A549 (cell line): ENCODE data around the gene ZNRF2. TPM values are rescaled to one million over a fixed set of nuclear protein-coding genes. Genes with fewer than 3 reads are reported as not detected.

Experiments used
- ATAC-seq, 2 experiments: fragments of 200-7000 bp in 1 of 2; fragments of >200 bp in 1 of 2; cut with Nextera tagmentation in 1 of 2; cut with Tn5 transposase in 1 of 2; 3 replicates each; pipeline versions ENCODE4 v1.8.0 to v1.9.1; 2018 to 2020; ENCODE audit warnings: mild to moderate bottlenecking in 1 of 2, moderate library complexity in 1 of 2
- CTCF ChIA-PET: fragments of 300-600 bp; sonication (Branson Sonifier 250); formaldehyde crosslinking; extraction: SDS; loops from one replicate; lab custom pipeline; 2021; ENCODE audit warnings: antibody characterized with exemption, inconsistent platforms; lab: Yijun Ruan, JAX
- POLR2A ChIA-PET: fragments of 350-600 bp; formaldehyde crosslinking; extraction: SDS; loops from one replicate; lab custom pipeline; 2021; ENCODE audit warnings: antibody characterized with exemption, inconsistent platforms; lab: Yijun Ruan, JAX
- DNase-seq, 2 experiments: peaks; one replicate each; pipeline versions ENCODE4 v3.0.0 to v3.0.0-alpha.2; 2011 to 2016; ENCODE audit warnings: low read depth in 1 of 2, low spot score in 1 of 2
- FAIRE-seq: peaks from 2 replicates; lab custom pipeline; 2011; peaks lifted over from hg19 to GRCh38; lab: Jason Lieb, UNC
- H3K27ac ChIP-seq, 2 experiments: fragments of >200 bp; sonication (Bioruptor Twin); formaldehyde crosslinking; 3 replicates each; pipeline ENCODE4 v1.5.1; 2016 to 2017
- H3K4me1 ChIP-seq: fragments of >200 bp; sonication (Bioruptor Twin); formaldehyde crosslinking; 3 replicates; pipeline ENCODE4 v1.6.1; 2016
- H3K4me2 ChIP-seq: fragments of >200 bp; sonication (Bioruptor Twin); formaldehyde crosslinking; 3 replicates; pipeline ENCODE4 v1.6.1; 2016
- H3K4me3 ChIP-seq: fragments of >200 bp; sonication (Bioruptor Twin); formaldehyde crosslinking; 3 replicates; pipeline ENCODE4 v1.5.1; 2016
- H3K9me3 ChIP-seq: fragments of >200 bp; sonication (Bioruptor Twin); formaldehyde crosslinking; 3 replicates; pipeline ENCODE4 v1.6.1; 2016
- BCL3 ChIP-seq: fragments of >200 bp; sonication (Bioruptor Twin); formaldehyde crosslinking; IDR thresholded peaks from 3 replicates; pipeline ENCODE4 v1.6.1; 2016
- CEBPB ChIP-seq, 2 experiments: fragments of >200 bp in 1 of 2; sonication (Bioruptor Twin) in 1 of 2; formaldehyde crosslinking in 1 of 2; IDR thresholded peaks; 2 replicates each; pipeline ENCODE4 v1.6.1; 2012 to 2016
- CTCF ChIP-seq: fragments of >200 bp; sonication (Bioruptor Twin); formaldehyde crosslinking; IDR thresholded peaks from 3 replicates; pipeline ENCODE4 v1.5.1; 2016
- FOSB ChIP-seq: fragments of 250-450 bp; sonication (Bioruptor Pico); IDR thresholded peaks from 2 replicates; pipeline ENCODE4 v1.5.0; 2020; ENCODE audit warnings: mild to moderate bottlenecking, moderate library complexity
- FOXS1 ChIP-seq: fragments of 250-450 bp; sonication (Bioruptor Pico); IDR thresholded peaks from 2 replicates; pipeline ENCODE4 v1.5.0; 2020; ENCODE audit warnings: mild to moderate bottlenecking, moderate library complexity
- HEYL ChIP-seq: fragments of 250-450 bp; sonication (Bioruptor Pico); IDR thresholded peaks from 2 replicates; pipeline ENCODE4 v1.8.0; 2021; ENCODE audit warnings: mild to moderate bottlenecking, moderate library complexity
- HMGXB4 ChIP-seq: fragments of 250-450 bp; sonication (Bioruptor Pico); IDR thresholded peaks from 2 replicates; pipeline ENCODE4 v1.5.0; 2021; ENCODE audit warnings: mild to moderate bottlenecking, moderate library complexity, borderline replicate concordance
- HOXA7 ChIP-seq: fragments of 250-450 bp; sonication (Bioruptor Pico); IDR thresholded peaks from 2 replicates; pipeline ENCODE4 v1.5.0; 2020; ENCODE audit warnings: mild to moderate bottlenecking, moderate library complexity
- HOXB13 ChIP-seq: fragments of 250-450 bp; sonication (Bioruptor Pico); IDR thresholded peaks from 2 replicates; pipeline ENCODE4 v1.5.0; 2020; ENCODE audit warnings: low read depth, mild to moderate bottlenecking, moderate library complexity
- JUNB ChIP-seq: fragments of >200 bp; sonication (Bioruptor Twin); formaldehyde crosslinking; IDR thresholded peaks from 2 replicates; pipeline ENCODE4 v1.6.1; 2016
- MAX ChIP-seq: IDR thresholded peaks from 2 replicates; pipeline ENCODE4 v1.6.1; 2012
- MYC ChIP-seq: IDR thresholded peaks from 2 replicates; pipeline ENCODE4 v1.6.1; 2012; ENCODE audit warnings: mild to moderate bottlenecking, inconsistent platforms, low read length, improper control_type of control experiment, borderline replicate concordance
- NFE2L2 ChIP-seq: fragments of 150-350 bp; conservative IDR thresholded peaks from 2 replicates; pipeline ENCODE4 v1.6.1; 2014; ENCODE audit warnings: low read length
- NPAS2 ChIP-seq: fragments of 250-450 bp; sonication (Bioruptor Pico); IDR thresholded peaks from 2 replicates; pipeline ENCODE4 v1.8.0; 2022; ENCODE audit warnings: mild to moderate bottlenecking, moderate library complexity, borderline replicate concordance
- PBX3 ChIP-seq: IDR thresholded peaks from 2 replicates; pipeline ENCODE4 v1.6.1; 2012
- POLR2A ChIP-seq: IDR thresholded peaks from 2 replicates; pipeline ENCODE4 v1.6.1; 2012; ENCODE audit warnings: mild to moderate bottlenecking, low read length
- RARB ChIP-seq: fragments of 250-450 bp; sonication (Bioruptor Pico); IDR thresholded peaks from 2 replicates; pipeline ENCODE4 v1.8.0; 2021; ENCODE audit warnings: mild to moderate bottlenecking, moderate library complexity
- SREBF2 ChIP-seq: fragments of 450-650 bp; IDR thresholded peaks from 2 replicates; pipeline ENCODE4 v1.6.1; 2014; ENCODE audit warnings: mild to moderate bottlenecking, moderate library complexity
- TFCP2L1 ChIP-seq: fragments of 250-450 bp; sonication (Bioruptor Pico); IDR thresholded peaks from 2 replicates; pipeline ENCODE4 v1.5.0; 2021; ENCODE audit warnings: mild to moderate bottlenecking
- ZFP36 ChIP-seq: fragments of 450-650 bp; IDR thresholded peaks from 2 replicates; pipeline ENCODE4 v1.6.1; 2014; ENCODE audit warnings: borderline replicate concordance; ENCODE audit not compliant: partially characterized antibody
- WGBS: methylation state at CpG from one replicate; pipeline ENCODE4 v1.1.6; 2017; ENCODE audit errors: missing lambda C conversion rate; 5-methylcytosine and 5-hydroxymethylcytosine counted together
- polyA plus RNA-seq, 4 experiments: library from polyadenylated mRNA; depleted of rRNA in 3 of 4; stranded (reverse); fragments of >200 nt; fragmentation: RNase III in 1 of 4; extraction: RNeasy Plus Mini Kit Qiagen cat#74134 plus additional on column Dnase treatment in 1 of 4; gene quantifications; 2 replicates in 3 of 4; 3 replicates in 1 of 4; pipeline ENCODE4 v1.2.3, GENCODE V29; 2011 to 2017

ZNRF2 gene
- polyA plus RNA-seq, 2 of the 4 experiments (the other 2 are of a cell fraction), result 5.9 to 11.4 TPM

- CTCF ChIA-PET, result interaction anchor here (0.8 kb wide), 1 partner anchor 13 kb away, joined by 3 read pairs; no protein-coding TSS in a partner anchor
- H3K9me3 ChIP-seq, result no peaks in the 10 kb centered on the region
- H3K27ac ChIP-seq, result no peak overlapping the region
- POLR2A ChIA-PET, result no interaction called here
- no peak for TF ChIP-seq ZFP36
- ATAC-seq (no peak), FAIRE-seq (no peak), DNase-seq (no peak)
- 96% methylated on average over 1 of the region's 1 CpG for WGBS
- H3K4me2 ChIP-seq, result no peak overlapping the region
- peaks cover 8% of the 10 kb centered on the region; the same call in 2 of the 3 replicates for H3K4me1 ChIP-seq
- H3K4me3 ChIP-seq, result no peak overlapping the region
These were observed 80.4 kb downstream of the ZNRF2 start for GRCh38 chr7:30364773-30365172.

GRCh38 chr7:30365621-30366020 is 81.2 kb downstream of the ZNRF2 start:
- FAIRE-seq, result no peak
- no peak for TF ChIP-seq CEBPB (IDR thresholded peaks at IDR 0.05)
- no peak for TF ChIP-seq BCL3
- TF ChIP-seq FOXS1 (CRISPR knock-in tag), result no peak
- no peak for TF ChIP-seq NFE2L2
- no peak for TF ChIP-seq TFCP2L1 (CRISPR knock-in tag)
- no peak for TF ChIP-seq HOXB13 (CRISPR knock-in tag)
- TF ChIP-seq HMGXB4 (CRISPR knock-in tag), result no peak
- TF ChIP-seq RARB, result no peak
- no peak for TF ChIP-seq HEYL (CRISPR knock-in tag)
- no peak for TF ChIP-seq ZFP36
- TF ChIP-seq MYC, result no peak
- TF ChIP-seq JUNB, result no peak
- TF ChIP-seq NPAS2 (CRISPR knock-in tag), result no peak
- TF ChIP-seq FOSB (CRISPR knock-in tag), result no peak
- TF ChIP-seq POLR2A, result no peak
- no peak for TF ChIP-seq PBX3
- TF ChIP-seq SREBF2, result no peak
- TF ChIP-seq HOXA7, result no peak
- TF ChIP-seq CTCF, result no peak
- TF ChIP-seq MAX, result no peak
- TF ChIP-seq, all 56 proteins: peak for 0
- Histone ChIP-seq H3K4me3 (no peak overlapping the region), H3K27ac (no peak overlapping the region), H3K4me2 (no peak overlapping the region), H3K9me3 (no peaks in the 10 kb centered on the region), H3K4me1 (peaks cover 8% of the 10 kb centered on the region; the same call in 2 of the 3 replicates)
- ChIA-PET CTCF (no interaction called here), POLR2A (no interaction called here)
- ATAC-seq, result no peak
- WGBS, result 89% methylated on average over 3 of the region's 3 CpGs
- DNase-seq, result no peak
